HG02884 (cell line): ENCODE measurements around the gene COQ8A.
A peak's percentile ranks its signal among the peaks of the same experiment; 100 is the strongest.
"Not testable (repeated sequence)": the region's sequence is repeated elsewhere in the genome, so short reads cannot be mapped to it uniquely, and the experiment has no call there.

Experiments used
- ATAC-seq: cut with Tn5 transposase; IDR thresholded peaks from one replicate; pipeline ENCODE4 v1.9.1; 2021; ENCODE audit warnings: mild to moderate bottlenecking, moderate library complexity; ENCODE audit not compliant: unreplicated experiment

Gene COQ8A

DNA sequence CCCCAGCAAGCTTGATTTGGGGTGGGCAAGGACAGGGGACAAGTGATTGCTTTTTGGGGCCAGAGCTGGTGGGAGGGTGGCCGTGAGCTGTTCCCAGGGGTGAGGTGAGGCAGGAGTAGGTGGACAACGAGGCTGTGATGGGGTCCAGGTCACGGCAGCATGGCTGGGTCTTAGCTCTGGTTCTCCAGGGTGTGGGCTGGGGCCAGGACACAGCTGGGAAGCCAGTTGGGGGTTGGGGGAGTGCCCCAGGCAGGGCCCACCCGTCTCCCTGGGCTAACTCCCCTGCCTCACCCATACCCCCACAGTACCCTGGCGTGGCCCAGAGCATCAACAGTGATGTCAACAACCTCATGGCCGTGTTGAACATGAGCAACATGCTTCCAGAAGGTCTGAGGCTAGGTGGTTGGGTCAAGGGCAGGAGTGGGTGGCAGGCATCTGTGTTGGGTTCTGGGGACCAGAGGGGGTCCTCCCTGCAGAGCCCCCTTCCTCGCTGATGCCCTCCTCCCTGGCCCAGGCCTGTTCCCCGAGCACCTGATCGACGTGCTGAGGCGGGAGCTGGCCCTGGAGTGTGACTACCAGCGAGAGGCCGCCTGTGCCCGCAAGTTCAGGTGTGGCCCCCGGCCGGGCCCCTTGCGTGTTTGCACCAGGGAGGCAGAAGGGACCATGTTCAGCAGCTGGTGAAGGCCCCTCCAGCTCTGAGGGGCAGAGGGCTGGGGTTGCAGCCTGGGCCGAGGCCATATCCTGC lies 43.3 kb downstream of the COQ8A start:
- ATAC-seq, result no peak

GRCh38 chr1:226983992-226984364 lies 43.9 kb downstream of the COQ8A start:
- ATAC-seq, result no peak

- no peak for ATAC-seq
Measured at GRCh38 chr1:226984521-226985238, 44.6 kb downstream of the COQ8A start.

DNA sequence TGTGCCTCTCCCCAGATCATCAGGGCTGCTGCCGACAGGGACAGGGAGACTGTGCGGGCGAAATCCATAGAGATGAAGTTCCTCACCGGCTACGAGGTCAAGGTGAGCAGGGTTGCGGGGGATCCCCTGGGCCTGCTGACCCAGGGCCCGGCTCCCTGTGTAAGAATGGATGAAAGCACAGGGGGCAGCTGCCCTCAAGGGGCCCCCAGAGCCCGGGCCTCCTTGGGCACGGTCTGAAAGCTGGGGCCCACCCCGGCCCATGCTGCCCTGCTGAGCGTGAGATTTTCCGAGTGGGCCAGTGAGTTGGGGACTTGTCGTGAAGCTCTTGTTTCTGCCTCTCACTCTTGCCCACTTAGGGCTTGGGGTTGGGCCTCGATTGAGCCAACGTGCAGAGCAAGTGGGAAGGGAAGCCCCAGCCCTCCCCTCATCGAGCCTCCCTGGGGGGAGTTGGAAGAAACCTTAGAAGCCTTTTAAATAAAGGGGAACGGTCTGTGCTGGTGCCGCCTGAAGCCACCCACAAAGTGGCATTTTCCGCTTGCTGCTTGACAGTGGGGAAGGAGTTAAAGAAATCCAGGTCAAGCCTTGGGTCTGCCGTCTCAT lies 45.2 kb downstream of the COQ8A start:
- no peak for ATAC-seq

DNA sequence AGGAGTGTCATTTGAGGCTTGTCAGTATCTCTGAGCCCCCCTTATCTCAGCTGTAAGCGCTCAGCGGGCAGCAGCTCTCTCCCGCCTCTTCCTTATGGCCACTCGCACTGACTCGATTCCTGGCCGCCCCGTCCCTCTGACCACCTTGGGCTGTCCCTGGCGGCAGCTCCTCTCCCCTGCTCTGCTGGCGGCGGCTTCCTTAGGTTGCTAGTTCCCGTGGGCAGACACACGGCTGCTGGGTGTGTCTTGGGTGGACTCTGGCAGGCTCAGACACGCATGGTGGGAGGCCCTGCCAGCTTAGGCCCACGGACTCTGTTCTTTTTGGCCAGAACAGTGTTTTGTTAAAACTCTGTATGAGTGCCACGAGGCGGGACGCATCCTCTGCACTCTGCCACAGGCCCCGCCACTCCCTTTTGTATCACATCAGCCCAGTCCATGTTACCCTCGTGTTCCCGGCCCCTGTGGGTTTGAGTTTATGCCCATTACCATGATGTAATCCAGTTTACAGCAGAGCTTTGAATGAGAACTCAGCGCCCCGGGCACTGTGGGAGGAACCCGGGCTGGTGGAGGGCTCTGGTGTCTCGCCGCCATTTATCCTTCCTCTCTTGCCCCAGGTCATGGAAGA lies 45.9 kb downstream of the COQ8A start:
- no peak for ATAC-seq

GRCh38 chr1:226986496-226987178 lies 46.5 kb downstream of the COQ8A start:
- no peak for ATAC-seq

DNA sequence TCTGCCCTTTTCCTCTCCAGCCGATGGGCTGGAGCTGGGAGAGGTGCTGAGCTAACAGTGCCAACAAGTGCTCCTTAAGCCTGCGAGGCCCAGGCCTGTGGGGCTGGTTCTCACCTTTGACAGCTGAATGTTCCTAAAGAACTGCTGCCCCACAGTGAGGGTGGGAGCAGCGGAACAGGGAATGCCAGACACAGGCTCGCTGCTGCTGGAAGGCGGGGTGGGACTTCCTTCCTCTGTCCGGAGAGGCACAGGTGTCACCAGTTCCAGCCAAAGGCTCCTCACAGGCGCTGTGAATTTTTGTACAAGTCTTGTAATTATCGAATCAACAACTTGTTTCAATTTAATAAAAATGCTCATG lies 47.1 kb downstream of the COQ8A start:
- no peak for ATAC-seq

- ATAC-seq, result no peak
Measured at GRCh38 chr1:226987623-226988333, 47.7 kb downstream of the COQ8A start.

DNA sequence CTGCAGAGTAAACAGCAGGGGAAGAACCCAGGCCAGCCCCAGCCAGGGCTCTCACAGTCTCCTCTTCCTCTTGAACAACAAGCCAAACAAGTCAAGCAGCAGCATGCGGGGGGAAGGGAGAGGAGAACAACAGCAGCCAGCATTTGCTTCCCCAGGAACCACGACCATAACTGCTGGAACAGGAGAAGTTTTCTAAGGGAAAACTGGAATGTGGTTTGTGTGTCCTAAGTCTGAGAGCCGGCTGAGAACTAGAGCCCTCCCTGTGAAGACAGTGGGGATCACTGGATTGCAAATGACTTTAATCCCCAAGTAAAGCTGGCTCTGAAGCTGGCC lies 48.2 kb downstream of the COQ8A start:
- no peak for ATAC-seq

GRCh38 chr1:226989085-226989920 lies 49.2 kb downstream of the COQ8A start:
- no peak for ATAC-seq

DNA sequence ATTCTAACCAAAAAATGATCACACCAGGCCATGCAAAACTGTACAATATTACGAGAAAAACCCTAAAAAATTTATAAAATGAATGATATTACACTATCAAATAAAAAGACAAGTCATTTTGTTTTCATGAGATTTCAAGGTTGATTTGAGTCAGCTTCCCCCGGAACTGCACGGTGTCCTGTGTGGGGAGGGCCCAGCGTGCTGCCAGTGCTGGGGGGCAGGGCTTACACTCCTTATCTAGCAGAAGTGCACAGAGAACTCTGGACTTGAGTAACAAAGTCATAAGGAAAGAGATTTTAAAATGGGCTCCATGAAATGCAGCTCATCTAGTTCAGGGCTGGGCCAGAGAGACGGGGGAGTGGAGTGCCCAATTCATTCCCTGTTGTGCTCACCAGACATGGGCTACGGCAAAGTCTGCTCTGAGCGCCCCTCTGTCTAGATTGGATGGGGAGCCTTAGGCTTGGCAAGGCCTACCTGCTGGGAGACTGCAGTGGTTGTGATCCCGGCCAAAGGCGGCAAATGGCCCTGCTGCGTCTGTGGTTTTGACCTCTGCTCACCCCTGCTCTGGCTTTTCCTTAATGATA lies 50.1 kb downstream of the COQ8A start:
- peak; percentile 89 for ATAC-seq

DNA sequence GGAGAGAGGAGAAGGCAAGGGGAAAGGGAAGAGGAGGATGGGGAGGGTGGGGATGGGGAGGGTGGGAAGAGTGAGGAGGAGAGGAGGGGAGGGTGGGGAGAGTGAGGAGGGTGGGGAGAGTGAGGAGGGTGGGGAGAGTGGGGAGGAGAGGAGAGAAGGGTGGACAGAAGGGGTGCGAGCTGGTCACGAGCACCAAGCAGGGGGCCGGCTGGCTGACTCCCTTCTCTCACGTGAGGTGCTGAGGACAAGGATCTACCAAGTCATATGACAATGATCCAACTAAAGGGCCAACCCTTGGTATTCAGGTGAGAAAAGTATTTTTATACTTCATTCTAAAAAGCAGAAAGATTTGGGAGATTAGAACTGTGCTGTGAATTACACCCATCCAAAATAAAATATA lies 51.8 kb downstream of the COQ8A start:
- ATAC-seq, result no peak

DNA sequence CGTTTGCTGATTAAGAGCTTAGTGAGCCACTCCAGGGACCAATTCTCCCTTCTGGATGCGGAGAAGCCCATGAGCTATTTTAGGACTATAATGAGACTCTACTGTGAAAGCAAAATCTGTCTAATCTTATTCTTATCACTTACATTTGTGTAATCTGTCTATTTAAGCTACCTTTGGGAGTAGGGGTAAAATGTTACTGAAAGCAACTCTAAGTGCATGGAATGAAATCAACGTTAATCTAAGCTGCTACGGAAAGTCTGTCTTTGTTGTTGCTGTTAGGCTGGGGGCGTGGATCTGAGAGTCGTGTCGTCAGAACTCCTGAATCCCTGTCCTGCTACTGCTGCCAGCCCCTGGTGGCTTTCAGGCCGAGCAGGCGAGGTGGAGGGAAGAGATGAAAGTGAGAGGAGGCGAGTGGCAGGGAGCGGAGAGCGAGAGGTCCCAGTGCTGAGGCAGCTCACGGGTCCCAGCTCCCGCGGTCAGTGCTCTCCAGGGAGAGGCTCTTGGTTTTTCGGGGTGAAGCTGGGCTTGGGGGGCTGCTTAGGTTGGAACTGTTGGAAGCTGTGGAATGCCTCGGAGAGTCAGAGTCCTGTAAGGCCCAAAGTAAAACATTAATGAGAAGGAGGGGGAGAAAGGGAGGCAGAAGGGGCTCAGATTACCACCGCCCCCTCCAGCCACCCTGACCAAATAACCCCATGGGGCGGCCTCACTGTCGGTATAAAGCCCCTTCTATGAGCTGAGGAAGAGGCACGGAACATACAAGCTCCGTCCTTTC lies 53.9 kb downstream of the COQ8A start:
- ATAC-seq, result no peak

DNA sequence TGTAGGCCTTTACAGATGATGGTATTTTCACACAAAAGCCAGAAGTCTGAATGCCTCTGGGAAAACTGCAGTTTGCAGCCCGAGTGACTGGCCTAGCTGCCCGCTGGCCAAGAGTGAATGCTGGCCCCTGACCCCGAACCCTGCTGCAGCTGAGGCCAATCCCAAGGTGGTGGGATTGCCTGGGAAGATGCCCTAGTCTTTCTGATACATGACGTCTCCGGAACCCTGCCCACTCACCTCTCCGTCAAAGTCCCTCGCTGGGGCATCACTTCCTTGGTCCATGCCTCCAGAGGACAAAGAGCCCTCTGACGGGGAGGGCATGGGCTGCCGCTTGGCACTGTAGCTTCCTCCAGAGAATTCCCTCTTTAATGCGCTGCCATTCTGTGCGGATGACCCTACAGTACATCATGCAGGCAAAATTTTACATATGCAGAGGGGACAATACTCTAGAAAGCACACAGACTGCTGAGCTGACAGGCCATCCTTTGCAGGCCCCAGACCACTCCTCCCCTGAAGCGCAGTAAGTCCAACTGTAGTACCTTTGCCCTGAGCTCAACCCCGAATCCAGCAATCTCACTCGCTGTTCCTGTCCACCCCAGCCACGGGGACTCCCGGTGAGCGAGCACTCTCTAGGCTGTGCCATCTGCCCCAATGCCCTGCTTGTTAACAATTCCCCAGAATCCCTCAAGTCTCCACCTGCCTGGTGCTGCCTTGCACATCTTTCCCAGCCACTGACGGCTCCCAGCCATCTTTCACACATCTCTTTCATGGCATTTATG lies 54.7 kb downstream of the COQ8A start:
- ATAC-seq, result no peak

DNA sequence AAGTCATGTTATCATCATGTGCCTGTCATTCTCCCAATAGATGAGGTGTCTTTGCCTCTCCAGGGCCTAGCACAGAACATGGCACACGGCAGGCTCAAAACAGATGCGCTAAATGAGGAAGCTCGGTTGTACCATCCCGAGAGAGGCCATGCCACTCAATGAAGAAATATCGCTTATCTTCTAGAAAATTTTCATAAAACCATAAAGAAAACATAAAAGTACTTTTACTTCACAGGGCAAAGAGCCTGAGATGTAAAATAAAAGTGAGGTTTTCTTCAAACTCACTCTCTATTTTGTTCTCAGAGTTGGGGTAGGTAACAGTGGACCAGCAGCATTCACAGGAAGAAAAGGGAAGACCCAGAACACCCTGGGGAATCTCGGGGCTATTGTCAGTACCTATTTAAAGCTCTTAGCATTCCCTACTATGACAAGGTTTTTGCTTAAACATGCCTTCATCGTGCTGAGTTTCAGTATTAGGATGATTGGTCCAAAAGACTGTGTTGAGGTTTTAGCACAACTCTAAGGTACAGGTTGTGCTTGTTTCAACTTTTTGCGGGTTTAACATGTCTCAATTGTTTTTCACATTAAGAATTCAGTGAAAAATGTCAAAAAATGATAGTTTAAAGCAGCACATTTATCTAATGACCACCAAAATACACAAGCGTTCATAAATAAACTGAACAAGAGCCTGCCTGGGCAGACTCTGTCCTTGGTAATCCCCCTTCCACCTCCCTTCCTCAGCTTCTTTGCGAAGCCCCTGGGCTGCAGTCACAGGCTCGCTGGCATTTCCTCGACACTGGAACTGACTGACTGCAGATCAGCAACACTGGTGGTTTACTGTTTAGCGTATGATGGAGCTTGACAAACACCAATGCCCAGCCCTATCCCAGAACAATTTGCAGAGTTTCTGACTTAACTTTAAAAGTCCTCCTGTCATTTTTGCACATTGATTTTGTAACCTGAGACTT lies 55.6 kb downstream of the COQ8A start:
- ATAC-seq, result peak; percentile 98

- not testable (repeated sequence) for ATAC-seq
Measured at GRCh38 chr1:226999579-226999978, 59.5 kb downstream of the COQ8A start.

GRCh38 chr1:227002531-227003049 lies 62.5 kb downstream of the COQ8A start:
- no peak for ATAC-seq
